Neural progenitor cell (in vitro differentiated cells): ENCODE measurements around the gene TMEM140. TPM values are rescaled to one million over a fixed set of nuclear protein-coding genes. Genes with fewer than 3 reads are reported as not detected.

Source experiments
- DNase-seq: peaks from one replicate; pipeline ENCODE4 v3.0.0-alpha.2; 2016; ENCODE audit warnings: low spot score
- H2AFZ ChIP-seq: fragments of 200-600 bp; sonication (generic); replicated peaks from 2 replicates; pipeline ENCODE4 v1.6.1; 2016; ENCODE audit warnings: antibody characterized with exemption
- H3F3A ChIP-seq: fragments of 200-600 bp; sonication (generic); 2 replicates; pipeline ENCODE4 v1.6.1; 2016; ENCODE audit warnings: antibody characterized with exemption, low read depth
- H3K27ac ChIP-seq: fragments of 200-600 bp; sonication (generic); 2 replicates; pipeline ENCODE4 v1.5.1; 2016; ENCODE audit warnings: mild to moderate bottlenecking
- H3K27me3 ChIP-seq: fragments of 200-600 bp; sonication (generic); 2 replicates; pipeline ENCODE4 v1.6.1; 2016; ENCODE audit warnings: mild to moderate bottlenecking, moderate library complexity
- H3K36me3 ChIP-seq: fragments of 200-600 bp; sonication (generic); 2 replicates; pipeline ENCODE4 v1.5.1; 2016
- H3K4me1 ChIP-seq: fragments of 200-600 bp; sonication (generic); 2 replicates; pipeline ENCODE4 v1.6.1; 2016; ENCODE audit warnings: mixed run types
- H3K4me2 ChIP-seq: fragments of 200-600 bp; sonication (generic); 2 replicates; pipeline ENCODE4 v1.6.1; 2016
- H3K4me3 ChIP-seq: fragments of 200-600 bp; sonication (generic); 2 replicates; pipeline ENCODE4 v1.5.1; 2016
- H3K79me2 ChIP-seq: fragments of 200-600 bp; sonication (generic); 2 replicates; pipeline ENCODE4 v1.6.1; 2016; ENCODE audit warnings: low read depth
- H3K9ac ChIP-seq: fragments of 200-600 bp; sonication (generic); 2 replicates; pipeline ENCODE4 v1.6.1; 2016
- H3K9me3 ChIP-seq: fragments of 200-600 bp; sonication (generic); 2 replicates; pipeline ENCODE4 v1.5.1; 2016; ENCODE audit warnings: low read depth
- H4K20me1 ChIP-seq: fragments of 200-600 bp; sonication (generic); 2 replicates; pipeline ENCODE4 v1.6.1; 2016; ENCODE audit warnings: low read depth
- H3K27ac Mint-ChIP-seq: 3 replicates; pipeline ENCODE4 v1.8.0; 2021; ENCODE audit warnings: mixed read lengths
- H3K27me3 Mint-ChIP-seq: 2 replicates; pipeline ENCODE4 v1.8.0; 2022; ENCODE audit warnings: low read depth, mild to moderate bottlenecking, inconsistent platforms, moderate library complexity, mixed read lengths; ENCODE audit not compliant: insufficient read depth
- H3K36me3 Mint-ChIP-seq: 3 replicates; pipeline ENCODE4 v1.8.0; 2021; ENCODE audit warnings: mixed read lengths
- H3K4me1 Mint-ChIP-seq: 3 replicates; pipeline ENCODE4 v1.8.0; 2021; ENCODE audit warnings: mixed read lengths
- H3K4me3 Mint-ChIP-seq: 3 replicates; pipeline ENCODE4 v1.8.0; 2021; ENCODE audit warnings: mild to moderate bottlenecking, moderate library complexity, mixed read lengths
- H3K9me3 Mint-ChIP-seq: 3 replicates; pipeline ENCODE4 v1.8.0; 2020; ENCODE audit warnings: mixed read lengths
- EZH2 ChIP-seq: fragments of 200-600 bp; sonication (generic); IDR thresholded peaks from 2 replicates; pipeline ENCODE4 v1.6.1; 2017; ENCODE audit warnings: antibody characterized with exemption, mild to moderate bottlenecking, moderate library complexity
- EZH2phosphoT487 ChIP-seq: fragments of 200-600 bp; sonication (generic); IDR thresholded peaks from 2 replicates; pipeline ENCODE4 v1.6.1; 2017; ENCODE audit warnings: antibody characterized with exemption
- total RNA-seq: library from RNA; depleted of rRNA; stranded (reverse); fragments of >200 nt; gene quantifications from 2 replicates; pipeline ENCODE4 v1.2.3, GENCODE V29; 2015; ENCODE audit warnings: low replicate concordance
- TF ChIP-seq, protein P1 (sequence below): fragments of 200-600 bp; sonication (generic); IDR thresholded peaks from 2 replicates; pipeline ENCODE4 v1.5.1; 2017; ENCODE audit warnings: antibody characterized with exemption, mild to moderate bottlenecking

Gene TMEM140
- total RNA-seq, 1 donor from 2014 or later: not detected

- no peak overlapping the region for H3K9ac ChIP-seq
- no peak overlapping the region for H2AFZ ChIP-seq
- H3K36me3 Mint-ChIP-seq: peaks cover 14% of the 10 kb centered on the region
- H3K4me3 Mint-ChIP-seq: no peak overlapping the region
- H3K79me2 ChIP-seq: no peaks in the 10 kb centered on the region
- TF ChIP-seq EZH2phosphoT487: no peak
- TF ChIP-seq EZH2: no peak
- TF ChIP-seq, protein P1, sequence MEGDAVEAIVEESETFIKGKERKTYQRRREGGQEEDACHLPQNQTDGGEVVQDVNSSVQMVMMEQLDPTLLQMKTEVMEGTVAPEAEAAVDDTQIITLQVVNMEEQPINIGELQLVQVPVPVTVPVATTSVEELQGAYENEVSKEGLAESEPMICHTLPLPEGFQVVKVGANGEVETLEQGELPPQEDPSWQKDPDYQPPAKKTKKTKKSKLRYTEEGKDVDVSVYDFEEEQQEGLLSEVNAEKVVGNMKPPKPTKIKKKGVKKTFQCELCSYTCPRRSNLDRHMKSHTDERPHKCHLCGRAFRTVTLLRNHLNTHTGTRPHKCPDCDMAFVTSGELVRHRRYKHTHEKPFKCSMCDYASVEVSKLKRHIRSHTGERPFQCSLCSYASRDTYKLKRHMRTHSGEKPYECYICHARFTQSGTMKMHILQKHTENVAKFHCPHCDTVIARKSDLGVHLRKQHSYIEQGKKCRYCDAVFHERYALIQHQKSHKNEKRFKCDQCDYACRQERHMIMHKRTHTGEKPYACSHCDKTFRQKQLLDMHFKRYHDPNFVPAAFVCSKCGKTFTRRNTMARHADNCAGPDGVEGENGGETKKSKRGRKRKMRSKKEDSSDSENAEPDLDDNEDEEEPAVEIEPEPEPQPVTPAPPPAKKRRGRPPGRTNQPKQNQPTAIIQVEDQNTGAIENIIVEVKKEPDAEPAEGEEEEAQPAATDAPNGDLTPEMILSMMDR: no peak
- no peak for DNase-seq
- H3K4me1 ChIP-seq: no peaks in the 10 kb centered on the region
- no peaks in the 10 kb centered on the region for H3F3A ChIP-seq
- no peaks in the 10 kb centered on the region for H4K20me1 ChIP-seq
- H3K27me3 ChIP-seq: no peaks in the 10 kb centered on the region
- H3K9me3 Mint-ChIP-seq: no peaks in the 10 kb centered on the region
- H3K9me3 ChIP-seq: no peaks in the 10 kb centered on the region
- H3K27ac Mint-ChIP-seq: no peak overlapping the region
- H3K27ac ChIP-seq: no peak overlapping the region
- H3K27me3 Mint-ChIP-seq: no peaks in the 10 kb centered on the region
- H3K36me3 ChIP-seq: no peaks in the 10 kb centered on the region
- H3K4me2 ChIP-seq: no peak overlapping the region
- H3K4me1 Mint-ChIP-seq: peaks cover under 1% of the 10 kb centered on the region
- H3K4me3 ChIP-seq: no peak overlapping the region
Measured at GRCh38 chr7:135199439-135199838, 51.6 kb downstream of the TMEM140 start.

DNA sequence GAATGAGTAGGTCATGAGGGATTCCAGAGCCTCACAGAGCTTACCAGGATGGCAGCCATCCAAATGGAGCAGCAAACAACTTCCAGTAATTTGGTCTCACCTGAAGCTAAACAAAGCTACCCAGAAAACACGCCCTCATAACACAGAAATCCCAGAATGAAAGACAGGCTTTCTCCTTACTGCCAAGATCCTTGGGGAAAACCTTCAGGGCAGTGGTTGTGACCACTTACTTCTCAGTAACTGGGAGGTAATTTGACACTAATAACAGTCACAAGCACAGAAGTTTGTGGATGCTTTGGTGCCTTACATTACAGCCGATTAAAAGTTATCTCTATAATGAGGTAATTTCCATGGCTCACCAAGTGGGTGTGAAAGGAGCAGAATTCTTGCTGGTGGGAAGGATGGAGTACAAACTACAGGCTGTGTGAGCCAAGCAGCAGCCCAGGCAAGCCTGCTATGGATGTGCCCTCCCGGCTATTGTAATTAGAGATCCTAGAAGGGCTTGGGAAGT, 53.0 kb downstream of the TMEM140 start:
- H2AFZ ChIP-seq: no peak overlapping the region
- no peaks in the 10 kb centered on the region for H3K36me3 ChIP-seq
- DNase-seq: no peak
- no peaks in the 10 kb centered on the region for H3K27me3 ChIP-seq
- H3K27ac ChIP-seq: no peak overlapping the region
- no peaks in the 10 kb centered on the region for H3K9me3 ChIP-seq
- Mint-ChIP-seq H3K27ac (no peak overlapping the region), H3K4me1 (no peaks in the 10 kb centered on the region), H3K36me3 (peaks cover 15% of the 10 kb centered on the region), H3K27me3 (no peaks in the 10 kb centered on the region), H3K9me3 (no peaks in the 10 kb centered on the region), H3K4me3 (no peak overlapping the region)
- H3F3A ChIP-seq: no peaks in the 10 kb centered on the region
- H4K20me1 ChIP-seq: no peaks in the 10 kb centered on the region
- H3K4me2 ChIP-seq: no peak overlapping the region
- H3K4me1 ChIP-seq: no peaks in the 10 kb centered on the region
- H3K9ac ChIP-seq: no peak overlapping the region
- H3K4me3 ChIP-seq: no peak overlapping the region
- no peaks in the 10 kb centered on the region for H3K79me2 ChIP-seq
- TF ChIP-seq EZH2phosphoT487: no peak
- TF ChIP-seq, protein P1: no peak
- no peak for TF ChIP-seq EZH2

- Histone ChIP-seq H3F3A (no peaks in the 10 kb centered on the region), H4K20me1 (no peaks in the 10 kb centered on the region), H3K79me2 (no peaks in the 10 kb centered on the region), H3K4me2 (no peak overlapping the region), H3K4me3 (no peak overlapping the region), H3K9ac (no peak overlapping the region), H3K27ac (no peak overlapping the region), H3K36me3 (no peaks in the 10 kb centered on the region), H3K4me1 (no peaks in the 10 kb centered on the region), H3K9me3 (no peaks in the 10 kb centered on the region), H3K27me3 (no peaks in the 10 kb centered on the region), H2AFZ (no peak overlapping the region)
- TF ChIP-seq EZH2: no peak
- no peak for TF ChIP-seq EZH2phosphoT487
- TF ChIP-seq, protein P1: no peak
- Mint-ChIP-seq H3K4me3 (no peak overlapping the region), H3K9me3 (no peaks in the 10 kb centered on the region), H3K4me1 (no peaks in the 10 kb centered on the region), H3K36me3 (peaks cover 15% of the 10 kb centered on the region), H3K27ac (no peak overlapping the region), H3K27me3 (no peaks in the 10 kb centered on the region)
- DNase-seq: no peak
Measured at GRCh38 chr7:135201350-135201749, 53.5 kb downstream of the TMEM140 start.
